ENCODE data around the gene FOXJ1. TPM values are rescaled to one million over a fixed set of nuclear protein-coding genes. Genes with fewer than 3 reads are reported as not detected.

Gene FOXJ1
- total and polyA plus RNA-seq, 2 of the 13 experiments (the other 11 are each of a cell fraction or from before 2014, with no cell fraction given): 0.98 to 1.6 TPM

DNA sequence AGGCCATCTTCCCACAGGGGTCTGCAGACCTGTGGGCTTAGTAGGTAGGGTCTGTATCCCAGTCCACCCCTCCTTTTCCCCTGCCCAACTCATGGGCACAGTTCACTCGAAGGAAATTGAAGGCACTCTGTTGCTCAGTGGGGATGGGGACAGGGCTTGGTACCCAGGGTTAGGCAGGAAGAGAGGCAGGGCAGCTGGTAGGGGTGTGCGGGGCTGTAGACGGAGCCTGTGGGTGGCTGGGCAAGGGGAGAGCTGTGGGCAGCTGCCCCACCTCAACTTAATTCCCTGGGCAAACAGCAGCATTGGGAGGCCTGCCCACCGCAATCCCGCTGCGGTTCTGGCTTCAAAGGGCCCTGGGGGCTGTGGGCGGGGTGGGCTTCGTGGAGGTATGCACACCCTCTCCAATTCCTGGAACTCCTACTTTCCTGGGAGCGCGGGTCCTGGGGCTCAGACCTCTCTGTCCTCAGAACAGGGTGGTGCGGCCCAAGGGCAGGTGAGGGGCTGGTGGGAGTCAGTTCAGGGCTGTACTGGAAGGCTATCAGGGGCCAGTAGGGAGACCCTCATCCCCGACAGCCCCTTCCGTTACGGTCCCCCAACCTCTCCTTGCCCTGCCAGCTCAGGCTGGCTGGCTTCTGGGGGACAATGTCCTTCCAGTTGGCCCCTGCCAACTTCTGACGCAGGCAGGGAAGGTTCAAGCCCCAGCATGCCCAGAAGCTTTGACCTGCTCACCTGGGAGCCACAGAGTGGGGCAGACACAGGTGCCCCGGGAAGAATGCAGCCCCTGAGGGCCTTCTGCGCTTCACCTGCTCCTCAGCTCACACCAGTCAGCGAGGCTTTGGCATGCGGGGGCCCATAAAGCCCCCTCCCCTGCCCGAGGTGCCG is 9.1 kb downstream of the FOXJ1 start (continued):
- peak; percentile 88 for TF ChIP-seq SP5 (CRISPR knock-in tag; IDR thresholded peaks at IDR 0.05; ENCODE audit: borderline replicate concordance, low read depth)
- TF ChIP-seq SP140L (CRISPR knock-in tag; IDR thresholded peaks at IDR 0.05; ENCODE audit: borderline replicate concordance): no peak
- TF ChIP-seq, protein P1, sequence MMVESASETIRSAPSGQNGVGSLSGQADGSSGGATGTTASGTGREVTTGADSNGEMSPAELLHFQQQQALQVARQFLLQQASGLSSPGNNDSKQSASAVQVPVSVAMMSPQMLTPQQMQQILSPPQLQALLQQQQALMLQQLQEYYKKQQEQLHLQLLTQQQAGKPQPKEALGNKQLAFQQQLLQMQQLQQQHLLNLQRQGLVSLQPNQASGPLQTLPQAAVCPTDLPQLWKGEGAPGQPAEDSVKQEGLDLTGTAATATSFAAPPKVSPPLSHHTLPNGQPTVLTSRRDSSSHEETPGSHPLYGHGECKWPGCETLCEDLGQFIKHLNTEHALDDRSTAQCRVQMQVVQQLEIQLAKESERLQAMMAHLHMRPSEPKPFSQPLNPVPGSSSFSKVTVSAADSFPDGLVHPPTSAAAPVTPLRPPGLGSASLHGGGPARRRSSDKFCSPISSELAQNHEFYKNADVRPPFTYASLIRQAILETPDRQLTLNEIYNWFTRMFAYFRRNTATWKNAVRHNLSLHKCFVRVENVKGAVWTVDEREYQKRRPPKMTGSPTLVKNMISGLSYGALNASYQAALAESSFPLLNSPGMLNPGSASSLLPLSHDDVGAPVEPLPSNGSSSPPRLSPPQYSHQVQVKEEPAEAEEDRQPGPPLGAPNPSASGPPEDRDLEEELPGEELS (CRISPR knock-in tag; IDR thresholded peaks at IDR 0.05): peak; percentile 26; the same call in 1 of the 2 replicates
- no peak for TF ChIP-seq ZIK1 (CRISPR knock-in tag; IDR thresholded peaks at IDR 0.05; ENCODE audit: borderline replicate concordance, low read depth)
- TF ChIP-seq THYN1 (CRISPR knock-in tag; IDR thresholded peaks at IDR 0.05; ENCODE audit: borderline replicate concordance, low read depth): no peak
- no peak for TF ChIP-seq ZNF75D (CRISPR knock-in tag; IDR thresholded peaks at IDR 0.05; ENCODE audit: borderline replicate concordance)
- TF ChIP-seq KDM3A (CRISPR knock-in tag; IDR thresholded peaks at IDR 0.05; ENCODE audit: low read depth): no peak
- no peak for TF ChIP-seq SIN3B (IDR thresholded peaks at IDR 0.05; ENCODE audit: low read length)
- TF ChIP-seq, protein P2, sequence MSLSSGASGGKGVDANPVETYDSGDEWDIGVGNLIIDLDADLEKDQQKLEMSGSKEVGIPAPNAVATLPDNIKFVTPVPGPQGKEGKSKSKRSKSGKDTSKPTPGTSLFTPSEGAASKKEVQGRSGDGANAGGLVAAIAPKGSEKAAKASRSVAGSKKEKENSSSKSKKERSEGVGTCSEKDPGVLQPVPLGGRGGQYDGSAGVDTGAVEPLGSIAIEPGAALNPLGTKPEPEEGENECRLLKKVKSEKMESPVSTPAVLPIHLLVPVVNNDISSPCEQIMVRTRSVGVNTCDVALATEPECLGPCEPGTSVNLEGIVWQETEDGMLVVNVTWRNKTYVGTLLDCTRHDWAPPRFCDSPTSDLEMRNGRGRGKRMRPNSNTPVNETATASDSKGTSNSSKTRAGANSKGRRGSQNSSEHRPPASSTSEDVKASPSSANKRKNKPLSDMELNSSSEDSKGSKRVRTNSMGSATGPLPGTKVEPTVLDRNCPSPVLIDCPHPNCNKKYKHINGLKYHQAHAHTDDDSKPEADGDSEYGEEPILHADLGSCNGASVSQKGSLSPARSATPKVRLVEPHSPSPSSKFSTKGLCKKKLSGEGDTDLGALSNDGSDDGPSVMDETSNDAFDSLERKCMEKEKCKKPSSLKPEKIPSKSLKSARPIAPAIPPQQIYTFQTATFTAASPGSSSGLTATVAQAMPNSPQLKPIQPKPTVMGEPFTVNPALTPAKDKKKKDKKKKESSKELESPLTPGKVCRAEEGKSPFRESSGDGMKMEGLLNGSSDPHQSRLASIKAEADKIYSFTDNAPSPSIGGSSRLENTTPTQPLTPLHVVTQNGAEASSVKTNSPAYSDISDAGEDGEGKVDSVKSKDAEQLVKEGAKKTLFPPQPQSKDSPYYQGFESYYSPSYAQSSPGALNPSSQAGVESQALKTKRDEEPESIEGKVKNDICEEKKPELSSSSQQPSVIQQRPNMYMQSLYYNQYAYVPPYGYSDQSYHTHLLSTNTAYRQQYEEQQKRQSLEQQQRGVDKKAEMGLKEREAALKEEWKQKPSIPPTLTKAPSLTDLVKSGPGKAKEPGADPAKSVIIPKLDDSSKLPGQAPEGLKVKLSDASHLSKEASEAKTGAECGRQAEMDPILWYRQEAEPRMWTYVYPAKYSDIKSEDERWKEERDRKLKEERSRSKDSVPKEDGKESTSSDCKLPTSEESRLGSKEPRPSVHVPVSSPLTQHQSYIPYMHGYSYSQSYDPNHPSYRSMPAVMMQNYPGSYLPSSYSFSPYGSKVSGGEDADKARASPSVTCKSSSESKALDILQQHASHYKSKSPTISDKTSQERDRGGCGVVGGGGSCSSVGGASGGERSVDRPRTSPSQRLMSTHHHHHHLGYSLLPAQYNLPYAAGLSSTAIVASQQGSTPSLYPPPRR (CRISPR knock-in tag; IDR thresholded peaks at IDR 0.05; ENCODE audit: borderline replicate concordance): no peak
- no peak for TF ChIP-seq GFI1 (CRISPR knock-in tag; IDR thresholded peaks at IDR 0.05; ENCODE audit: borderline replicate concordance)
- TF ChIP-seq, protein P3, sequence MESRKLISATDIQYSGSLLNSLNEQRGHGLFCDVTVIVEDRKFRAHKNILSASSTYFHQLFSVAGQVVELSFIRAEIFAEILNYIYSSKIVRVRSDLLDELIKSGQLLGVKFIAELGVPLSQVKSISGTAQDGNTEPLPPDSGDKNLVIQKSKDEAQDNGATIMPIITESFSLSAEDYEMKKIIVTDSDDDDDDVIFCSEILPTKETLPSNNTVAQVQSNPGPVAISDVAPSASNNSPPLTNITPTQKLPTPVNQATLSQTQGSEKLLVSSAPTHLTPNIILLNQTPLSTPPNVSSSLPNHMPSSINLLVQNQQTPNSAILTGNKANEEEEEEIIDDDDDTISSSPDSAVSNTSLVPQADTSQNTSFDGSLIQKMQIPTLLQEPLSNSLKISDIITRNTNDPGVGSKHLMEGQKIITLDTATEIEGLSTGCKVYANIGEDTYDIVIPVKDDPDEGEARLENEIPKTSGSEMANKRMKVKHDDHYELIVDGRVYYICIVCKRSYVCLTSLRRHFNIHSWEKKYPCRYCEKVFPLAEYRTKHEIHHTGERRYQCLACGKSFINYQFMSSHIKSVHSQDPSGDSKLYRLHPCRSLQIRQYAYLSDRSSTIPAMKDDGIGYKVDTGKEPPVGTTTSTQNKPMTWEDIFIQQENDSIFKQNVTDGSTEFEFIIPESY (CRISPR knock-in tag; IDR thresholded peaks at IDR 0.05): no peak
- TF ChIP-seq RARA (CRISPR knock-in tag; IDR thresholded peaks at IDR 0.05): 0 out of 2 replicates have a peak, but pooled peaks have one; percentile 22
- TF ChIP-seq, protein P4, sequence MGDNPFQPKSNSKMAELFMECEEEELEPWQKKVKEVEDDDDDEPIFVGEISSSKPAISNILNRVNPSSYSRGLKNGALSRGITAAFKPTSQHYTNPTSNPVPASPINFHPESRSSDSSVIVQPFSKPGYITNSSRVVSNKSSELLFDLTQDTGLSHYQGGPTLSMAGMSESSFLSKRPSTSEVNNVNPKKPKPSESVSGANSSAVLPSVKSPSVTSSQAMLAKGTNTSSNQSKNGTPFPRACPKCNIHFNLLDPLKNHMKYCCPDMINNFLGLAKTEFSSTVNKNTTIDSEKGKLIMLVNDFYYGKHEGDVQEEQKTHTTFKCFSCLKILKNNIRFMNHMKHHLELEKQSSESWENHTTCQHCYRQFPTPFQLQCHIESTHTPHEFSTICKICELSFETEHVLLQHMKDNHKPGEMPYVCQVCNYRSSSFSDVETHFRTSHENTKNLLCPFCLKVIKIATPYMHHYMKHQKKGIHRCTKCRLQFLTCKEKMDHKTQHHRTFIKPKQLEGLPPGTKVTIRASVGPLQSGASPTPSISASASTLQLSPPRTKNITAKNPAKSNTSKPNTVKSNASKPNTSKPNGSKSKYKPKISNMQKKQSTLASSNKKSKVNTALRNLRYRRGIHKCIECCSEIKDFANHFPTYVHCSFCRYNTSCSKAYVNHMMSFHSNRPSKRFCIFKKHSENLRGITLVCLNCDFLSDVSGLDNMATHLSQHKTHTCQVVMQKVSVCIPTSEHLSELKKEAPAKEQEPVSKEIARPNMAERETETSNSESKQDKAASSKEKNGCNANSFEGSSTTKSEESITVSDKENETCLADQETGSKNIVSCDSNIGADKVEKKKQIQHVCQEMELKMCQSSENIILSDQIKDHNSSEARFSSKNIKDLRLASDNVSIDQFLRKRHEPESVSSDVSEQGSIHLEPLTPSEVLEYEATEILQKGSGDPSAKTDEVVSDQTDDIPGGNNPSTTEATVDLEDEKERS (CRISPR knock-in tag; IDR thresholded peaks at IDR 0.05): no peak
- no peak for TF ChIP-seq TARDBP (CRISPR knock-in tag; IDR thresholded peaks at IDR 0.05)
- TF ChIP-seq ZNF572 (CRISPR knock-in tag; IDR thresholded peaks at IDR 0.05): peak; percentile 72; the same call in 1 of the 2 replicates
